Heart right ventricle (tissue), 12 donors: ENCODE data around the gene PLGLB1. TPM values are rescaled to one million over a fixed set of nuclear protein-coding genes. Genes with fewer than 3 reads are reported as not detected.

Source experiments
- polyA plus RNA-seq, 2 donors: library from polyadenylated mRNA; stranded (reverse); fragments of 200-250 nt; gene quantifications; one replicate each; pipeline ENCODE4 v1.2.3, GENCODE V29; 2013
- total RNA-seq, 10 donors: library from RNA; stranded (reverse); fragmentation: NEBNext Ultra II Directional in 3 of 10; extraction: Animal tissue kit (Norgen Biotek cat#: 25700) in 3 of 10; gene quantifications; one replicate each; pipeline versions ENCODE4 v1.2.1 to v1.2.4, GENCODE V29; 2021 to 2023
- donor health status: ischemic (EF 13 %, LVEDD 7.1; RV severe dilation, severe dysfunction).
- donor health status: healthy with polysubstance abuse.
- donor health status: DM: no; HTN: yes; CAD: no.
- donor health status: DM: no; HTN: no; CAD: no.
- donor health status: ischemic (EF 25% LVEDD 6.9; RV normal size, moderate dysfunction).
- donor health status: ischemic (EF 25% LVEDD 5.7; RV mildly dilated, moderate dysfunction).
- donor health status: healthy.
- donor health status: nonischemic (EF 11% LVEDD 7.7; RV severe dilation, severe dysfunction).
- donor health status: DM: yes; HTN: yes; CAD: no.
- donor health status: PGD.
- donor health status: ischemic (EF 29% LVEDD 5.4; RV normal size, mild dysfunction).
- donor health status: nonischemic (EF 23%, LVEDD 6.1; RV moderate dilation, normal function).

PLGLB1 gene
- total and polyA plus RNA-seq, 12 donors, result 0.74 to 13.7 (median 1.5) TPM

Other genes starting within 250 kb of the PLGLB1 start
- gene CD8A, start 230.9 kb downstream of the PLGLB1 start, total RNA-seq, result 10 to 100 TPM in 1 of 10 donors, under 1 TPM in 8, not detected in 1; 0.19 to 11.8 (median 0.48) TPM
- under 1 TPM; 0.35 to 0.73 TPM for gene CD8A, start 230.9 kb downstream of the PLGLB1 start, polyA plus RNA-seq
- gene CD8B, start 160.0 kb downstream of the PLGLB1 start, total RNA-seq, result 1 to 10 TPM in 1 of 10 donors, under 1 TPM in 2, not detected in 7; 0.41 to 5.2 (median 0.59) TPM
- under 1 TPM in 1 of 2 donors, not detected in 1; 0.28 TPM for gene CD8B, start 160.0 kb downstream of the PLGLB1 start, polyA plus RNA-seq
- gene RGPD1, start 79.7 kb downstream of the PLGLB1 start, total RNA-seq, result 1 to 10 TPM in 2 of 10 donors, under 1 TPM in 8; 0.33 to 4.8 (median 0.67) TPM
- gene RGPD1, start 79.7 kb downstream of the PLGLB1 start, polyA plus RNA-seq, result under 1 TPM; 0.39 to 0.51 TPM